Panc1 (cell line): Measurements from ENCODE around the gene FDXR. TPM values are rescaled to one million over a fixed set of nuclear protein-coding genes. Genes with fewer than 3 reads are reported as not detected.

ENCODE experiments used
- ATAC-seq: fragments of 200-7000 bp; cut with Tn5 transposase; 2 replicates; pipeline ENCODE4 v1.9.1; 2020; ENCODE audit warnings: mild to moderate bottlenecking, moderate library complexity
- BruUV-seq: library from RNA; stranded (reverse); fragments of 400-500 nt; replicated peaks from 2 replicates; lab custom pipeline; 2021; lab: Mats Ljungman, UMichigan
- CTCF ChIA-PET: fragments of 300-600 bp; sonication (Branson Sonifier 250); formaldehyde crosslinking; loops from one replicate; lab custom pipeline; 2022; ENCODE audit warnings: antibody characterized with exemption; lab: Charles Lee
- POLR2A ChIA-PET: fragments of 300-600 bp; sonication (Branson Sonifier 250); formaldehyde crosslinking; loops from one replicate; lab custom pipeline; 2022; ENCODE audit warnings: antibody characterized with exemption; lab: Charles Lee
- DNase-seq: peaks from one replicate; pipeline ENCODE4 v3.0.0-alpha.2; 2010; ENCODE audit warnings: low read depth, low spot score
- H3K27ac ChIP-seq: 2 replicates; pipeline ENCODE4 v1.5.1; 2011; ENCODE audit warnings: mild to moderate bottlenecking, low read length, inconsistent platforms
- H3K27me3 ChIP-seq: fragments of 200-500 bp; sonication (Bioruptor generic); 2 replicates; pipeline ENCODE4 v1.6.0; 2014; ENCODE audit warnings: low read length, inconsistent platforms; ENCODE audit not compliant: control insufficient read depth, insufficient read depth
- H3K36me3 ChIP-seq: fragments of 200-500 bp; sonication (Bioruptor generic); 2 replicates; pipeline ENCODE4 v1.5.1; 2014; ENCODE audit warnings: inconsistent platforms, mild to moderate bottlenecking, low read length, moderate library complexity; ENCODE audit not compliant: control insufficient read depth, insufficient read depth
- H3K4me1 ChIP-seq: 2 replicates; pipeline ENCODE4 v1.5.1; 2011; ENCODE audit warnings: inconsistent platforms, mild to moderate bottlenecking, low read length, moderate library complexity; ENCODE audit not compliant: control insufficient read depth, insufficient read depth
- H3K4me3 ChIP-seq, 2 experiments: 2 replicates each; pipeline ENCODE4 v1.5.1; 2011 to 2012; ENCODE audit warnings: low read depth in 2 of 2, low read length in 2 of 2, mild to moderate bottlenecking in 2 of 2, inconsistent platforms in 1 of 2, moderate library complexity in 1 of 2
- H3K9me3 ChIP-seq: fragments of 200-500 bp; sonication (Bioruptor generic); 2 replicates; pipeline ENCODE4 v1.5.1; 2014; ENCODE audit warnings: low read depth, mild to moderate bottlenecking, inconsistent platforms, low read length, moderate library complexity; ENCODE audit not compliant: control insufficient read depth, insufficient read depth
- CTCF ChIP-seq: fragments of 450-650 bp; IDR thresholded peaks from 2 replicates; pipeline ENCODE4 v1.5.1; 2017; ENCODE audit warnings: mild to moderate bottlenecking
- POLR2AphosphoS5 ChIP-seq: IDR thresholded peaks from 2 replicates; pipeline ENCODE4 v1.6.1; 2012; ENCODE audit warnings: mild to moderate bottlenecking, low read depth, low read length, moderate library complexity
- REST ChIP-seq, 2 experiments: IDR thresholded peaks; 2 replicates each; pipeline ENCODE4 v1.6.1; 2011 to 2012; ENCODE audit warnings: low read depth in 2 of 2, control low read depth in 1 of 2, low read length in 1 of 2, mild to moderate bottlenecking in 1 of 2, moderate library complexity in 1 of 2; ENCODE audit not compliant: insufficient read depth in 1 of 2
- SIN3A ChIP-seq: IDR thresholded peaks from 2 replicates; pipeline ENCODE4 v1.6.1; 2012; ENCODE audit warnings: low read depth, mild to moderate bottlenecking, low read length, moderate library complexity, borderline replicate concordance; ENCODE audit not compliant: insufficient read depth
- TCF7L2 ChIP-seq: IDR thresholded peaks from 2 replicates; pipeline ENCODE4 v1.6.1; 2011; ENCODE audit warnings: mild to moderate bottlenecking, low read depth, low read length, inconsistent platforms
- in situ Hi-C: cut with HindIII; loops from 2 replicates; pipeline ENCODE4 v1.10.0; 2016; ENCODE audit warnings: low sequenced_read_pairs, low pct_unique_long_range_greater_than_20kb
- intact Hi-C: fragments of 100-400 bp; cut with micrococcal nuclease; formaldehyde crosslinking; loops from one replicate; pipeline ENCODE4 v1.10.0; 2022; ENCODE audit not compliant: unreplicated experiment
- total RNA-seq: library from RNA; stranded (reverse); gene quantifications from one replicate; pipeline ENCODE4 v1.2.1, GENCODE V29; 2021; ENCODE audit not compliant: unreplicated experiment

FDXR gene
- total RNA-seq, 1 experiment from 2014 or later, result 21.8 TPM

GRCh38 chr17:74898376-74898946 lies 25.7 kb upstream of the FDXR start:
- Histone ChIP-seq H3K27me3 (peaks cover 12% of the 10 kb centered on the region), H3K4me1 (no peaks in the 10 kb centered on the region), H3K4me3 (no peak overlapping the region), H3K36me3 (no peaks in the 10 kb centered on the region), H3K27ac (no peak overlapping the region), H3K9me3 (no peaks in the 10 kb centered on the region)
- no peak for TF ChIP-seq SIN3A
- no peak for TF ChIP-seq POLR2AphosphoS5
- no peak for TF ChIP-seq CTCF
- no peak for TF ChIP-seq REST (IDR thresholded peaks at IDR 0.05; ENCODE audit: insufficient read depth in 1 of 2, low read depth in 2 of 2, low read length in 1 of 2)
- TF ChIP-seq TCF7L2, result no peak
- DNase-seq, result no peak
- ChIA-PET POLR2A (no interaction called here), CTCF (interaction anchor here (0.5 kb wide), 1 partner anchor 62 kb away, joined by 5 read pairs; no protein-coding TSS in a partner anchor)
- ATAC-seq, result no peak
- intact Hi-C loops, result no loop called here
- no TSS peak for BruUV-seq
- in situ Hi-C loops, result no loop called here

GRCh38 chr17:74893936-74894671 lies 21.3 kb upstream of the FDXR start:
- Histone ChIP-seq H3K27me3 (peaks cover 12% of the 10 kb centered on the region), H3K9me3 (no peaks in the 10 kb centered on the region), H3K36me3 (no peaks in the 10 kb centered on the region), H3K4me1 (no peaks in the 10 kb centered on the region), H3K4me3 (peak overlapping the region; percentile 23 to 39; a peak in 2 of 4 replicates), H3K27ac (no peak overlapping the region)
- ChIA-PET CTCF (interaction anchor here (0.6 kb wide), 1 partner anchor 290 kb away, joined by 3 read pairs; no protein-coding TSS in a partner anchor), POLR2A (interaction anchor here (0.6 kb wide), 1 partner anchor 17 kb away, joined by 10 read pairs; no protein-coding TSS in a partner anchor)
- intact Hi-C loops, result no loop called here
- no TSS peak for BruUV-seq
- TF ChIP-seq POLR2AphosphoS5 (no peak), TCF7L2 (no peak), REST (IDR thresholded peaks at IDR 0.05; ENCODE audit: insufficient read depth in 1 of 2, low read depth in 2 of 2, low read length in 1 of 2) (no peak), CTCF (no peak), SIN3A (no peak)
- DNase-seq (no peak), ATAC-seq (0 out of 2 replicates have a peak, but pooled peaks have one; percentile 11)
- in situ Hi-C loops, result no loop called here
